Stimulated activated effector memory CD8-positive, alpha-beta T cell treated with anti-CD3 and anti-CD28 coated beads, Interleukin-12 subunit alpha, Interleukin-12 subunit beta, amount 100 ng/mL, for 72 hours (primary cell): ENCODE data around the gene CACNA2D3.
"Not testable (repeated sequence)": the region's sequence is repeated elsewhere in the genome, so short reads cannot be mapped to it uniquely, and the experiment has no call there.

Experiments
- ATAC-seq: fragments of 150-1000 bp; cut with Tn5 transposase; 2 replicates; pipeline ENCODE4 v1.10.0; 2021
- DNase-seq, 2 donors: peaks; one replicate each; pipeline ENCODE4 v3.0.0; 2021 to 2022; ENCODE audit warnings: low spot score in 2 of 2
- H3K27ac Mint-ChIP-seq: one replicate; pipeline ENCODE4 v1.8.0; 2022; ENCODE audit warnings: mild to moderate bottlenecking, mixed read lengths
- H3K36me3 Mint-ChIP-seq: one replicate; pipeline ENCODE4 v1.8.0; 2022; ENCODE audit warnings: mild to moderate bottlenecking, mixed read lengths
- H3K4me1 Mint-ChIP-seq: one replicate; pipeline ENCODE4 v1.8.0; 2022; ENCODE audit warnings: mixed read lengths
- H3K4me3 Mint-ChIP-seq: one replicate; pipeline ENCODE4 v1.8.0; 2022; ENCODE audit warnings: mild to moderate bottlenecking, mixed read lengths
- H3K9me3 Mint-ChIP-seq: one replicate; pipeline ENCODE4 v1.8.0; 2022; ENCODE audit warnings: mixed read lengths

CACNA2D3 gene

GRCh38 chr3:54630101-54630623 is 507.8 kb downstream of the CACNA2D3 start:
- ATAC-seq (no peak), DNase-seq (no peak)
- Mint-ChIP-seq H3K4me1 (no peaks in the 10 kb centered on the region), H3K36me3 (no peaks in the 10 kb centered on the region), H3K9me3 (peaks cover 6% of the 10 kb centered on the region), H3K4me3 (no peak overlapping the region), H3K27ac (no peak overlapping the region)

GRCh38 chr3:54631001-54631400 is 508.6 kb downstream of the CACNA2D3 start:
- not testable (repeated sequence) for H3K27ac Mint-ChIP-seq, H3K36me3 Mint-ChIP-seq, ATAC-seq, H3K4me3 Mint-ChIP-seq, H3K4me1 Mint-ChIP-seq, DNase-seq, H3K9me3 Mint-ChIP-seq

- Mint-ChIP-seq H3K4me3 (no peak overlapping the region), H3K27ac (no peak overlapping the region), H3K9me3 (peaks cover 6% of the 10 kb centered on the region), H3K4me1 (no peaks in the 10 kb centered on the region), H3K36me3 (no peaks in the 10 kb centered on the region)
- no peak for DNase-seq
- no peak for ATAC-seq
These were observed 509.4 kb downstream of the CACNA2D3 start for GRCh38 chr3:54631516-54632325.

- no peak overlapping the region for H3K4me3 Mint-ChIP-seq
- ATAC-seq (no peak), DNase-seq (no peak)
- peaks cover 3% of the 10 kb centered on the region for H3K9me3 Mint-ChIP-seq
- H3K36me3 Mint-ChIP-seq: no peaks in the 10 kb centered on the region
- H3K27ac Mint-ChIP-seq: no peak overlapping the region
- H3K4me1 Mint-ChIP-seq: no peaks in the 10 kb centered on the region
These were observed 509.9 kb downstream of the CACNA2D3 start for GRCh38 chr3:54632326-54632665.

GRCh38 chr3:54632834-54633233 is 510.5 kb downstream of the CACNA2D3 start:
- no peak for ATAC-seq
- H3K4me3 Mint-ChIP-seq: no peak overlapping the region
- no peaks in the 10 kb centered on the region for H3K36me3 Mint-ChIP-seq
- no peaks in the 10 kb centered on the region for H3K4me1 Mint-ChIP-seq
- no peak overlapping the region for H3K27ac Mint-ChIP-seq
- DNase-seq: no peak
- H3K9me3 Mint-ChIP-seq: peaks cover 2% of the 10 kb centered on the region

- ATAC-seq (no peak), DNase-seq (no peak)
- Mint-ChIP-seq H3K36me3 (no peaks in the 10 kb centered on the region), H3K4me1 (no peaks in the 10 kb centered on the region), H3K9me3 (peaks cover 2% of the 10 kb centered on the region), H3K4me3 (no peak overlapping the region), H3K27ac (no peak overlapping the region)
These were observed 511.2 kb downstream of the CACNA2D3 start for GRCh38 chr3:54633444-54634121.

- ATAC-seq (no peak), DNase-seq (no peak)
- peaks cover 5% of the 10 kb centered on the region for H3K9me3 Mint-ChIP-seq
- no peaks in the 10 kb centered on the region for H3K4me1 Mint-ChIP-seq
- H3K4me3 Mint-ChIP-seq: no peak overlapping the region
- H3K27ac Mint-ChIP-seq: no peak overlapping the region
- no peaks in the 10 kb centered on the region for H3K36me3 Mint-ChIP-seq
These were observed 511.7 kb downstream of the CACNA2D3 start for GRCh38 chr3:54634122-54634469.

GRCh38 chr3:54639790-54640372 is 517.5 kb downstream of the CACNA2D3 start:
- not testable (repeated sequence) for DNase-seq, H3K4me3 Mint-ChIP-seq, H3K4me1 Mint-ChIP-seq, H3K27ac Mint-ChIP-seq, H3K36me3 Mint-ChIP-seq, ATAC-seq, H3K9me3 Mint-ChIP-seq

- no peak for DNase-seq
- no peak overlapping the region for H3K27ac Mint-ChIP-seq
- no peak for ATAC-seq
These were observed 519.1 kb downstream of the CACNA2D3 start for GRCh38 chr3:54641226-54642014.

GRCh38 chr3:54642147-54642546 is 519.8 kb downstream of the CACNA2D3 start:
- Mint-ChIP-seq H3K4me1 (no peaks in the 10 kb centered on the region), H3K36me3 (no peaks in the 10 kb centered on the region), H3K9me3 (peaks cover 12% of the 10 kb centered on the region), H3K27ac (no peak overlapping the region), H3K4me3 (no peak overlapping the region)
- ATAC-seq (no peak), DNase-seq (no peak)

More at GRCh38 chr3:54641226-54642014, 519.1 kb downstream of the CACNA2D3 start:
- Mint-ChIP-seq H3K4me3 (no peak overlapping the region), H3K36me3 (no peaks in the 10 kb centered on the region), H3K4me1 (no peaks in the 10 kb centered on the region), H3K9me3 (peaks cover 10% of the 10 kb centered on the region)

GRCh38 chr3:54647721-54648120 is 525.4 kb downstream of the CACNA2D3 start:
- H3K4me3 Mint-ChIP-seq: no peak overlapping the region
- H3K9me3 Mint-ChIP-seq: peaks cover 11% of the 10 kb centered on the region
- H3K27ac Mint-ChIP-seq: no peak overlapping the region
- ATAC-seq (no peak), DNase-seq (no peak)
- H3K36me3 Mint-ChIP-seq: no peaks in the 10 kb centered on the region
- no peaks in the 10 kb centered on the region for H3K4me1 Mint-ChIP-seq

- H3K4me1 Mint-ChIP-seq: no peaks in the 10 kb centered on the region
- H3K9me3 Mint-ChIP-seq: peaks cover 11% of the 10 kb centered on the region
- ATAC-seq (no peak), DNase-seq (no peak)
- H3K27ac Mint-ChIP-seq: no peak overlapping the region
- H3K4me3 Mint-ChIP-seq: no peak overlapping the region
- H3K36me3 Mint-ChIP-seq: no peaks in the 10 kb centered on the region
These were observed 527.2 kb downstream of the CACNA2D3 start for GRCh38 chr3:54649551-54649950.

- Mint-ChIP-seq H3K4me1 (no peaks in the 10 kb centered on the region), H3K36me3 (no peaks in the 10 kb centered on the region), H3K4me3 (no peak overlapping the region), H3K9me3 (peaks cover 9% of the 10 kb centered on the region), H3K27ac (no peak overlapping the region)
- ATAC-seq (no peak), DNase-seq (no peak)
These were observed 531.3 kb downstream of the CACNA2D3 start for GRCh38 chr3:54653456-54654195.

- Mint-ChIP-seq H3K36me3 (no peaks in the 10 kb centered on the region), H3K4me1 (no peaks in the 10 kb centered on the region), H3K9me3 (peaks cover 13% of the 10 kb centered on the region), H3K4me3 (no peak overlapping the region), H3K27ac (no peak overlapping the region)
- DNase-seq (no peak), ATAC-seq (no peak)
These were observed 532.4 kb downstream of the CACNA2D3 start for GRCh38 chr3:54654776-54655175.

GRCh38 chr3:54659347-54659746 is 537.0 kb downstream of the CACNA2D3 start:
- Mint-ChIP-seq H3K4me1 (no peaks in the 10 kb centered on the region), H3K4me3 (no peak overlapping the region), H3K9me3 (peaks cover 12% of the 10 kb centered on the region), H3K27ac (no peak overlapping the region), H3K36me3 (no peaks in the 10 kb centered on the region)
- ATAC-seq: no peak
- DNase-seq: no peak
